Skin of body (tissue), 2 donors: ENCODE data around the gene USF1. TPM values are rescaled to one million over a fixed set of nuclear protein-coding genes. Genes with fewer than 3 reads are reported as not detected.

Source experiments
- DNase-seq: peaks from one replicate; lab custom pipeline; 2025; lab: John Stamatoyannopoulos, UW
- total RNA-seq: library from RNA; depleted of rRNA; stranded (reverse); fragments of >200 nt; gene quantifications from one replicate; pipeline ENCODE4 v1.2.3, GENCODE V29; 2014

The USF1 gene
- 48.7 TPM for total RNA-seq

GRCh38 chr1:161045736-161046604 lies at the start of gene USF1:
TSS of gene USF1 (minus strand) at chr1:161045977. CDS start at chr1:161043275, 2,702 bp downstream.
- DNase-seq = peak; percentile 97

GRCh38 chr1:161095230-161095629 lies 49.5 kb upstream of the USF1 start:
- no peak for DNase-seq

GRCh38 chr1:161094481-161094880 lies 48.7 kb upstream of the USF1 start:
- DNase-seq = no peak

GRCh38 chr1:161092621-161093028 lies 46.8 kb upstream of the USF1 start:
- DNase-seq = no peak

GRCh38 chr1:161091796-161092507 lies 46.2 kb upstream of the USF1 start:
- DNase-seq = no peak

GRCh38 chr1:161091093-161091492 lies 45.3 kb upstream of the USF1 start:
- DNase-seq = no peak

- DNase-seq = no peak
Observed at GRCh38 chr1:161090617-161091016, 44.8 kb upstream of the USF1 start.

GRCh38 chr1:161089938-161090337 lies 44.2 kb upstream of the USF1 start:
- no peak for DNase-seq

GRCh38 chr1:161089251-161089924 lies 43.6 kb upstream of the USF1 start, which contains the start of gene NECTIN4:
TSS of gene NECTIN4 (minus strand) at chr1:161089558. CDS start at chr1:161089296, 262 bp downstream.
- no peak for DNase-seq

- no peak for DNase-seq
Observed at GRCh38 chr1:161088587-161089110, 42.9 kb upstream of the USF1 start.

GRCh38 chr1:161086457-161086856 lies 40.7 kb upstream of the USF1 start:
- no peak for DNase-seq

- DNase-seq = no peak
Observed at GRCh38 chr1:161085165-161085564, 39.4 kb upstream of the USF1 start.

GRCh38 chr1:161084597-161084988 lies 38.8 kb upstream of the USF1 start:
- no peak for DNase-seq

GRCh38 chr1:161083748-161084596 lies 38.2 kb upstream of the USF1 start:
- DNase-seq = no peak

- DNase-seq = no peak
Observed at GRCh38 chr1:161082996-161083747, 37.4 kb upstream of the USF1 start.

- no peak for DNase-seq
Observed at GRCh38 chr1:161082483-161082882, 36.7 kb upstream of the USF1 start.

- no peak for DNase-seq
Observed at GRCh38 chr1:161081519-161081918, 35.7 kb upstream of the USF1 start.

- DNase-seq = no peak
Observed at GRCh38 chr1:161080441-161081405, 34.9 kb upstream of the USF1 start.
